Spleen (tissue), 11 donors: Measurements from ENCODE around the gene HID1. TPM values are rescaled to one million over a fixed set of nuclear protein-coding genes. Genes with fewer than 3 reads are reported as not detected.

Experiments
- DNase-seq: peaks from one replicate; pipeline ENCODE4 v3.0.0-alpha.2; 2020
- H3K27ac ChIP-seq, 8 donors: fragments of 200-600 bp; sonication (generic) in 7 of 8; 1 replicate in 4 of 8; 2 replicates in 4 of 8; pipeline versions ENCODE4 v1.5.0 to v1.8.0; 2016 to 2021; ENCODE audit warnings: inconsistent platforms in 4 of 8, mild to moderate bottlenecking in 4 of 8, moderate library complexity in 1 of 8
- H3K27me3 ChIP-seq, 7 donors: fragments of 200-600 bp; sonication (generic) in 6 of 7; replicated peaks in 1 of 7; 1 replicate in 4 of 7; 2 replicates in 3 of 7; pipeline versions ENCODE4 v1.5.0 to v1.8.0; 2016 to 2021; ENCODE audit warnings: inconsistent platforms in 3 of 7, mild to moderate bottlenecking in 1 of 7
- H3K36me3 ChIP-seq, 6 donors: fragments of 200-600 bp; sonication (generic) in 5 of 6; 1 replicate in 4 of 6; 2 replicates in 2 of 6; pipeline versions ENCODE4 v1.5.0 to v1.8.0; 2016 to 2021; ENCODE audit warnings: inconsistent platforms in 2 of 6
- H3K4me1 ChIP-seq, 6 donors: fragments of 200-600 bp; sonication (generic) in 5 of 6; 1 replicate in 3 of 6; 2 replicates in 3 of 6; pipeline versions ENCODE4 v1.5.0 to v1.8.0; 2016 to 2021; ENCODE audit warnings: inconsistent platforms in 3 of 6
- H3K4me3 ChIP-seq, 8 donors: fragments of 200-600 bp; sonication (generic) in 7 of 8; 1 replicate in 4 of 8; 2 replicates in 4 of 8; pipeline versions ENCODE4 v1.5.0 to v1.8.0; 2016 to 2021; ENCODE audit warnings: inconsistent platforms in 4 of 8, mild to moderate bottlenecking in 4 of 8, moderate library complexity in 2 of 8
- H3K9me3 ChIP-seq, 8 donors: fragments of 200-600 bp; sonication (generic) in 7 of 8; 1 replicate in 4 of 8; 2 replicates in 4 of 8; pipeline versions ENCODE4 v1.5.0 to v1.8.0; 2016 to 2021; ENCODE audit warnings: inconsistent platforms in 4 of 8
- CTCF ChIP-seq, 11 experiments: fragments of 200-600 bp in 7 of 11; fragments of 450-650 bp in 4 of 11; sonication (generic) in 4 of 11; IDR thresholded peaks in 8 of 11; conservative IDR thresholded peaks in 3 of 11; 1 replicate in 7 of 11; 2 replicates in 4 of 11; pipeline versions ENCODE4 v1.4.0 to v1.8.0; 2016 to 2021; ENCODE audit warnings: antibody characterized with exemption in 11 of 11, inconsistent platforms in 4 of 11, mild to moderate bottlenecking in 1 of 11
- POLR2A ChIP-seq, 3 donors: fragments of 450-650 bp; IDR thresholded peaks; one replicate each; pipeline ENCODE4 v1.5.1; 2017; ENCODE audit warnings: antibody characterized with exemption in 3 of 3, mild to moderate bottlenecking in 1 of 3
- POLR2AphosphoS5 ChIP-seq, 3 donors: sonication (generic); formaldehyde crosslinking; IDR thresholded peaks; one replicate each; pipeline ENCODE4 v1.5.1; 2017; ENCODE audit warnings: antibody characterized with exemption in 3 of 3
- WGBS, 5 donors: extraction: QIAGEN DNeasy Blood & Tissue Kit in 3 of 5; methylation state at CpG; one replicate each; pipeline versions ENCODE4 v1.1.5 to v1.1.7; 2013 to 2018; 5-methylcytosine and 5-hydroxymethylcytosine counted together
- intact Hi-C: fragments of 100-400 bp; cut with DNase I; formaldehyde crosslinking; loops from one replicate; pipeline ENCODE4 v1.15.0; 2023; ENCODE audit warnings: low total_unique reads
- polyA plus RNA-seq, 3 donors: library from polyadenylated mRNA; stranded (reverse); fragments of 200-250 nt; gene quantifications; one replicate each; pipeline ENCODE4 v1.2.1, GENCODE V29; 2013
- total RNA-seq, 7 donors: library from RNA; depleted of rRNA in 3 of 7; stranded (reverse); fragments of >200 nt in 3 of 7; fragmentation: NEBNext Ultra II Directional in 4 of 7; extraction: Animal tissue kit (Norgen Biotek cat#: 25700) in 4 of 7; gene quantifications; one replicate each; pipeline versions ENCODE4 v1.1.0 to v1.2.1, GENCODE V29; 2016 to 2021
- donor health status: healthy with polysubstance abuse.
- donor health status: DM: no; HTN: no; CAD: no; lungs with moderate emphysema.
- donor health status: DM: no; HTN: no; CAD: no.
- donor health status: Bipolar disorder and iron deficiency.
- donor health status: healthy.
- donor health status: DM: no; HTN: no; CAD: no.
- donor health status: DM: yes; HTN: yes; CAD: no.

HID1 gene
- total and polyA plus RNA-seq, 10 donors: 5.2 to 39.4 (median 24.8) TPM

DNA sequence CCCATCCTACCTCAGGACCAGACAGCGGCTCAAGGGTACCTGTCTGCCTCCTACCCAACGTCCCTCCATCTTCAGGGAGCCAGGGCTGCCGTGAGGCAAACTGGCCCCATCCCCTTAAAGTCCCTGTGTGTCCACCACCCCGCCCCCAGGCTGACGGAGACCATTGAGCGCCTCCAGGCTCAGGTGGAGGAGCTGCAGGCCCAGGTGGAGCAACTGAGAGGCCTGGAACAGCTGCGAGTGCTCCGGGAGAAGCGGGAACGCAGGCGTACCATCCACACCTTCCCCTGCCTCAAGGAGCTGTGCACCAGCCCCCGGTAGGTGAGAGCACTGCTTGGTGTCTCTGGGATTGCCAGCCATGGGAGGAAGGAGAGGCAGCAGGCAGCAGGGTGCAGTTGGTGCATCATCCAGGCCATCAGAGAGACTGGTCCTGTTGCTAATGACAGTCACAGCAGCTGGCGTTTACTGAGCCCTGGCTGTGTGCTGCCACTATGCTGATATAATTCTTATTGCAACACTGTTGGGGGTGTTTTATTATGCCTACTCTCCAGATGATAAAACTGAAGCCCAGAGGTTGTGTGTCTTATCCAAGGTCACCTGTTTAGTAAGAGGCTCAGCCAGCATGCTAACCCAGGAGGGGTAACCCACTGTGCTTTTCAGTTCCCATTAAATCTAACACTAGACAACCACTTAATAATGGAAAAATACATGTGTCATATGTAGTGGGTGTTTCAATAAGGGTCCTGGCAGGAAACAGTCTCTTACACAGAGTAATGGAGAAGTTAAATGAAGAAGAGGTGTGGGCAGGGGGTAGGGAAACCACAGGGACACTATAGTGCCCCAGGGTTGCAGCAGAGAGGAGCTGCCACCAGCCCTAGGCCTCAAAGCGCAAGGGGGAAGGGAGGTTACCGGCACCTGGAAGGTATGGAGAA is 29.6 kb upstream of the HID1 start:
- Histone ChIP-seq H3K27ac (no peak overlapping the region), H3K9me3 (no peaks in the 10 kb centered on the region), H3K4me1 (no peaks in the 10 kb centered on the region), H3K27me3 (no peaks in the 10 kb centered on the region), H3K36me3 (peaks cover 0 to 29% (median 0%) of the 10 kb centered on the region in 6 donors), H3K4me3 (no peak overlapping the region)
- intact Hi-C loops: no loop called here
- DNase-seq: no peak
- TF ChIP-seq POLR2A (IDR thresholded peaks at IDR 0.05) (no peak), POLR2AphosphoS5 (IDR thresholded peaks at IDR 0.05) (no peak), CTCF (IDR thresholded peaks at IDR 0.05 in 8 of 11, conservative IDR thresholded peaks at IDR 0.05 in 3 of 11) (no peak)
- WGBS, 5 donors: 77 to 89% (median 83%) methylated on average over 4 to 15 of the region's 15 CpGs

- TF ChIP-seq POLR2AphosphoS5 (IDR thresholded peaks at IDR 0.05) (no peak), POLR2A (IDR thresholded peaks at IDR 0.05) (no peak), CTCF (IDR thresholded peaks at IDR 0.05 in 8 of 11, conservative IDR thresholded peaks at IDR 0.05 in 3 of 11) (no peak)
- intact Hi-C loops: no loop called here
- WGBS, 5 donors: 70 to 92% (median 81%) methylated on average over 4 of the region's 4 CpGs
Measured at GRCh38 chr17:74999523-74999922, 27.0 kb upstream of the HID1 start.

DNA sequence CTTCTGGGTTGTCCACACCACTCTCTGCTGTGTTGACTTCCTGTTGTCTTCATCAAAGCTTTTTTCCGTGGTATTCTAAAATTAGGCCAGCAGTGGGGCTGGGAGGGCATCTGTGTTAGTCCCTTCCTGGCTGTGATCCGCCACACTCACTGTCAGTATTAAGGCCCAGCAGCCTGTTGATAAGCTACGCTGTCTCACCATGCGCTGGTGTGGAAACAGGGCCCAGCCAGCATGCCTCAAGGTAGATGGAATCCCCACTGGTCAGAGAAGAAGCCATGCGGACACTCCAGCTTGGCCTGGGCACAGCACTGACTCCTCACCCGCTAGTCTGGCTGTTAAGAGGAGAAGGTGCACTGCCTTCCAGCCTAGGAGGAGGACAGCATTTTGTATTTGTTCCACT is 26.2 kb upstream of the HID1 start:
- no peak overlapping the region for H3K27ac ChIP-seq
- DNase-seq: no peak
- 61 to 77% (median 74%) methylated on average over 4 to 6 of the region's 6 CpGs for WGBS, 5 donors
- no peaks in the 10 kb centered on the region for H3K27me3 ChIP-seq
- H3K9me3 ChIP-seq: no peaks in the 10 kb centered on the region
- intact Hi-C loops: no loop called here
- peaks cover 0 to 25% (median 0%) of the 10 kb centered on the region in 6 donors for H3K36me3 ChIP-seq
- no peak overlapping the region for H3K4me3 ChIP-seq
- TF ChIP-seq CTCF (IDR thresholded peaks at IDR 0.05 in 8 of 11, conservative IDR thresholded peaks at IDR 0.05 in 3 of 11) (no peak), POLR2AphosphoS5 (IDR thresholded peaks at IDR 0.05) (no peak), POLR2A (IDR thresholded peaks at IDR 0.05) (no peak)
- H3K4me1 ChIP-seq: no peaks in the 10 kb centered on the region

More at GRCh38 chr17:74999523-74999922, 27.0 kb upstream of the HID1 start:
- Histone ChIP-seq H3K4me3 (no peak overlapping the region), H3K4me1 (no peaks in the 10 kb centered on the region), H3K27ac (no peak overlapping the region), H3K36me3 (peaks cover 0 to 29% (median 0%) of the 10 kb centered on the region in 6 donors), H3K27me3 (no peaks in the 10 kb centered on the region), H3K9me3 (no peaks in the 10 kb centered on the region)
- no peak for DNase-seq

GRCh38 chr17:74995847-74996246 is 23.3 kb upstream of the HID1 start:
- Histone ChIP-seq H3K27ac (no peak overlapping the region), H3K27me3 (no peaks in the 10 kb centered on the region), H3K4me1 (no peaks in the 10 kb centered on the region), H3K9me3 (no peaks in the 10 kb centered on the region), H3K4me3 (no peak overlapping the region), H3K36me3 (no peaks in the 10 kb centered on the region)
- no peak for DNase-seq
- intact Hi-C loops: no loop called here
- TF ChIP-seq POLR2AphosphoS5 (IDR thresholded peaks at IDR 0.05): no peak
- no peak for TF ChIP-seq POLR2A (IDR thresholded peaks at IDR 0.05)
- TF ChIP-seq CTCF (IDR thresholded peaks at IDR 0.05 in 8 of 11, conservative IDR thresholded peaks at IDR 0.05 in 3 of 11): no peak
- WGBS, 5 donors: 82 to 85% (median 83%) methylated on average over 5 of the region's 5 CpGs
